DMS153 (cell line): ENCODE measurements around the gene EIF3L.
A peak's percentile ranks its signal among the peaks of the same experiment; 100 is the strongest.

Experiments used
- DNase-seq: peaks from one replicate; lab custom pipeline; 2025; lab: John Stamatoyannopoulos, UW

EIF3L gene

DNA sequence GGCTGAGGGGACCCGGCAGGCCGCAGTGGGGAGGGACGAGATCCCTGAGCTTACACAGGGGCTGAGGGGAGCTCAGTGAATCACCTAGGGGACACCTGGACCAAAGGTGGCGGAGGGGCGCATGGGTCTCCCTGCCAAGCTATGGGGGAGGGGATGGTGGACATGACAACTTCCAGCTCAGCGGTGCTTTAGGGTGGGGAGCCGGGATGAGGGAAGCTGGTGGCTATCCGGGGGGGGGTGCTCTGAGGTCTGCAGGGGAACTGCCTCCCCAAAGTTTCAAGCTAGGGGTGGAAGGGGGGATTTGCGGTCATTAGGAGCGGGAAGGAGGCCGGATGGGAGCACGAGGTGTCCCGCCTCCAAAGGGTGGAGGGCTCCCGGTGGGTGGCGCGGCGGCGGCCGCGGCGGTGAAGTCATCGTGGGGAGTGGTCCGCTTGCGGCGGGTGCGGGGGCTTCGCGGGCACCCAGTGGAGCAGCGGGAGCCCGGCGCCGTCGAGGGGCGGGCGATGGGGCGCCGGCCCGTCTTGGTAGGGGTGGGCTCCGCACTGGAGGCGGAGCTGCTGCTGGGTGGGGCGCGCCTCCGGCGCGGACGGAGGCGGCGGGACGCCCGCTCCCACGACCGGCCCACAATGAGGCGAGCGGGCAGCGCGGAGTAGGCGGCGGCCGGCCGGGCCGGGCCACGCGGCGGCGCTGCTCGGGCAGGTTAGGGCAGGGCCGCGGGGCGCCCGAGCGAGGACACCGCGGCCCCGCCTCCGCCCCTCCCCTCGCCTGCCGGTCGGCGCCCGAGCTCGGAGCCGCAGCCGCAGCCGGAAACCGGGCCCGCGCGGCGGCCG lies 56.5 kb downstream of the EIF3L start, which contains the start of gene MICALL1:
Gene MICALL1, plus strand, starts transcription at position 764 of the 830 bp plus-strand sequence. CDS start 126 bp downstream, outside the sequence.
- DNase-seq, result peak; percentile 4

DNA sequence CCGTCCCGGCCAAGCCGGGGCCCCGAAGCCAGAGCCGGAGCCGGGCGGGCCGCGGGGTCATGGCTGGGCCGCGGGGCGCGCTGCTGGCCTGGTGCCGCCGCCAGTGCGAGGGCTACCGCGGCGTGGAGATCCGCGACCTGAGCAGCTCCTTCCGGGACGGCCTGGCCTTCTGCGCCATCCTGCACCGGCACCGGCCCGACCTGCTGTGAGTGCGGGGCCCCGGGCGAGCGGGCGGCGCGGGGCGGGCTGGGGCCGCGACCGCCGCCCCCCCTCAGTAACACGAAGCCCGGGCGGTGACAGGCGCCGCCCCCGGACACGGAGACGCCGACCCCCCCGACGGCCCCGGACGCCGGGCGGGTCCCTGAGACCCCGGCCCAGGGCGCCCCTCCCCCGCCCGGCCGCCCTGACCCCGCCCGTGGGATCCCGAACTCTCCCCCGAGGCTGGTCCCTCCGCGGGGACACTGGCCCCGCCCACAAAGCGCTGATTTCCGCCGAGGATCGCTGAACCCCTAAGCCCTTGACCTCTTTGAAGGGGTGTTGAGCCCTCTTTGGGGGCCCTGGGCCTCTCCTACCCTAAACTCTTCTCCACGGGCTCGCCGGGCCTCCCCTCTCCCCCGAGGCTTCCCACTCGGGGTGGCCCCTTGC lies 57.3 kb downstream of the EIF3L start:
- DNase-seq, result no peak

DNA sequence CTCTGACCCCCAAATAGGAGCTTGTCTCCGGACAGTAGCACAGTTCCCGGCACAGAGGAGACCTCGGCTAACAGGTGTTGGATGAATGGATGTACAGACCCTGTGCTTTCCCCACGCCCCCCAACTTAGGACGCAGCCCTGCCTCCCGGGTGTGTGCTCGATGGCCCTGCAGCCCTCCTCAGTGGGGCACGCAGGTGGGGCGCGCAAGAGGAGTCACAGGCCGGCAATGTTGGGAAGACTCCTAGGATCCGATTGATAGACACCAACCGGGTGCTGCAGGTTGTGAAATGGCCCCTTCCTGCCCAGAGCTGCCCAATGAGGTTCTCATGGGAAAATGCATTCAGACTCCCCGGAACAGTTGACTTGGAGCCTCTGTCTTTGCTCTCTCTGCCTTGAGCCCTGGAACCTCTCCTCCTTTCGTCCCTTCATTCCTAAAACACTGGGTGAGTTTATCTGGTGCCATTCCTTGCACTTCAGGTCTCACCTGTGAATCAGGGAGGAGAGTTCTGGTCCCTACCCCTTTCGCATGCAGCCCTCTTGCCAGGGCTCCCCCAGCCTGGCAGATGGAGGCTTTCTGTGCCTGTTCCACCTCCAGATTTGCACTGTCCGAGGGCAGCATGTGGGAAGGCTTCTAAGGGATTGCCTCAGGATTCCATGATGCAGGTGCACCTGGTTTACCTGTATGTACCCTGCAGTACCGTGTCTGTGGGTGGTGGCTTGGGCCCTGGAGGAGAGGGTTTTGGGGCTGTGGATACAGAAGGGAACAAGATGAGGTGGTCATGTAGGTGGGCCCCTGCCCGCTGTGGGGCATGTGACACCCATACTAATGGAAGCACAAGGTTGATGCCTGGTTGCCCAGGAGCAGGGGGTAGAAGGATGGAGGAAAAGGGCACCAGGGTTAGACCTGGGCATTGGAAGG lies 58.1 kb downstream of the EIF3L start:
- DNase-seq, result no peak

DNA sequence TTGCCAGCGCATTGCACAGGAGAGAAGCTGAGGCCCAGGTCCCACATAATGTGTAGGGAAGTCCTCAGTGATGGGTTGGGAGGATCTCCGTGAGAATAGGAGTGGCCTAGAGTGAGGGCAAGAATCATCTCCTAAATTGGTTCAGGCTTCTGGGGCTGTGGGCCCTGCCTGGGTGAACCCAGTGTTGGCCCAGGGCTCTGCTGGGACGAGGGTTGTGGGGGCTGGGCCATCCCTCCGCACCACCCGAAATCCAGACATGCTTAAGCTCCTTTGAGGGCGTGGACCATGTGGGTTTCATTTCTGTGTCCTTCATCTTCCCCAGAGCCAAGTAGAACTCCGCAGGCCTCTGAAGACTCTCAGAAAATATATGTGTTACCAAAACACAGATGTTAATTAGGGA lies 60.5 kb downstream of the EIF3L start:
- DNase-seq, result no peak

DNA sequence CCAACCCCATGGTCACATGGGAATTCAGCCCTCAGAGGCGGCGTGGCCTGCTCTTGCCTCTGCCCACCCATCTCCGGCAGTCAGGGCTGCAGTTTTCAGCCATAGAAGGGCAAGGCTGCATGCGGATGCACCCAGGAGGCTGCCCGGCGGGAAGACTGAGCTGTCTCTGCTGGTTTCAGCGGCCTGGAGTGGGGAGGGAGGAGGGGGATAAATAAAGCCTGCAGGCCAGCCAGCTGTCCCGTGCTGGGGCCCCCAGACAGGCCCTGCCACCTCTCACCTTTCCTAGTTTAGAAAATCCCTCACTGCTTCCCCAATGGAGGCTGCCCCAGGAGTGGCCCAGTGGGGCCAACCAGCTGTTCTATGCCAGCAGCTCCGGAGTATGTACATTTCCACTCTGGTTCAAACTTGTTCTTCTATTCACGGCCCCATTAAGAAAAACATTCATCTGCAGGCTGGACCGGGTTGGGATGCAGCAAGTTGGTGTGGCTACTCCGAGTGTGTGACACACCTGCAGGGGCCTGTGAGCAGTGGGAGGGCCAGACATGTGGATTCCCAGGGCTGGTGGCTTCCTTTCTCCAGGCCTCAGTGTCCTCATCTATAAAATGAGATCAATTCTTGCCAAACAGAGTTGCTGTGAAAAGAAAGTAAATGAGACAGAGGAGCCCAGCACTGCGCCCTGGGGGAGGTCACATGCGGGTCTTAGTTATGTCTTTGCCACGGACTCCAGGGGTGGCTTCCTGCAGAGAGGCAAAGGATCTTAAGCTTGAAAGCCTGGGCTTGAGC lies 61.9 kb downstream of the EIF3L start:
- DNase-seq, result no peak

DNA sequence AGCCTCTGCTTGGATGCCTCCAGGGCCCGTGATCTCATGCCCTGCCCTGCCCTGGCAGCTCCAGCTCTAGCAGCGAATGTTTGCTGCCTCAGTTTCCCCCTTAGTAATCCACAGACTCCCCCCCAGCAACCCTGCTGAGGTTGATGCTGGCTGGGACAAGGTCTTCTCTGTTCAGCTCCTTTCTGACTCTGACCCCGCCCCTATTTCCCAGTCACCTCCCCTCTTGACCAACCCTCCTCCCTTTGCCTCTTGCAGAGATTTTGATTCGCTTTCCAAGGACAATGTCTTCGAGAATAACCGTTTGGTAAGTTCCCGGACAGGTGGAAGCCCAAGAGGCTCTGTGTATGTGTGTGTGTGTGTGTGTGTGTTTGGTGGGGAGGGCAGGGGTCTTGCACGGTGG lies 62.5 kb downstream of the EIF3L start:
- no peak for DNase-seq

DNA sequence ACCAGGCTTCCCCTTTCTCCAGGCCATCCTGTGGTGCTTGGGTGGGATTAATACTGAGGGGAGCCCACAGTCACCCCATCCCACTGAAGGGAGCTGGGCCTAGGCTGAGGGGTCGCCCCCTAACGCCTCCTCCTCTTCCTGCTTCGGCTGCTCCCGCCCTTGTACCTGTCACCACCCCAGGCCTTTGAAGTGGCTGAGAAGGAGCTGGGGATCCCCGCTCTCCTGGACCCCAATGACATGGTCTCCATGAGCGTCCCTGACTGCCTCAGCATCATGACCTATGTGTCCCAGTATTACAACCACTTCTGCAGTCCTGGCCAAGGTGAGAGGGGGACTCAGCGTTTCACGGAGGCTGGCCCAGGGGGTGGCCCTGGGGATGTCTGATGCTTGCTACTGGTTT lies 63.0 kb downstream of the EIF3L start:
- no peak for DNase-seq

DNA sequence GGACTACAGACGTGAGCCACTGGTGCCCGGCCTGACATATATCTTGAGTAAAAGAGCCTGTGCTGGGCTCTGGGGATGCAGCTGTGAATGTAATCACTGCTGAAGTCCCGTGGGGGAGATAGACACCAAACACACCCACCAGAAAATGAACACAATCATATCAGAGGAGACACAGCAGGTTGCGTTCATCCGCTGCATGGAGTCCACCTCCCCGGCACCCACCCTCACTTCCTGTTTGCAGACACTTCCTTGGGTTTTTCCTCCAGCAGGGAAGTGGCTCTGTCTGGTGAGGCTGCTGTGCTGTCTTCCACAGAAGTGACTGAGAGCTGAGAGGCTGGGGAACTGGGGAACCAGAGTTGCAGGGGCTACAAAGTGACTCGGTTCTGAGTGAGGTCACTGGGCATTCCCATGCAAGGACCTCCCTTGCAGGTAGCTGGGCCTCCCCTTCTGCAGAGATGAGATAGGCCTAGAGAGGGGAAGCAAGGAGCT lies 64.1 kb downstream of the EIF3L start:
- no peak for DNase-seq

DNA sequence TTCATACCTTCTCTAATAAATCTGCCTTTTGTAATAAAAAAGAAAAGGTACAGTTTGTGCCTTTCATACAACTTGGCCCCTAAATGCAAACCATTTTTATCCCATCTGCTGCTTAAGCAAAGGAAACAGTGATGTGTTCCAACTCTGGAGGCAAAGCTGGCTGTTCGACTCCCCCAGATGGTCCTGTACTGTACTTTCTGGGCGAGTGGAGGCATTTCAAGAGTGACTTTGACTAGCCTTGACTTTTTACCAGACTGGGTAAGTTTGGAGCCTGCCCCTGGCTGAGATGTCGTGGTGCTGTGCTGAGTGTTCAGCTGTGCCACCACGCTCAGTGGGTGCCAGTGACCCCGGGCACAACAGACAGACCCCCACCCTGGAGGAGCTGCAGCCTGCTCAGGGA lies 67.1 kb downstream of the EIF3L start:
- DNase-seq, result no peak

DNA sequence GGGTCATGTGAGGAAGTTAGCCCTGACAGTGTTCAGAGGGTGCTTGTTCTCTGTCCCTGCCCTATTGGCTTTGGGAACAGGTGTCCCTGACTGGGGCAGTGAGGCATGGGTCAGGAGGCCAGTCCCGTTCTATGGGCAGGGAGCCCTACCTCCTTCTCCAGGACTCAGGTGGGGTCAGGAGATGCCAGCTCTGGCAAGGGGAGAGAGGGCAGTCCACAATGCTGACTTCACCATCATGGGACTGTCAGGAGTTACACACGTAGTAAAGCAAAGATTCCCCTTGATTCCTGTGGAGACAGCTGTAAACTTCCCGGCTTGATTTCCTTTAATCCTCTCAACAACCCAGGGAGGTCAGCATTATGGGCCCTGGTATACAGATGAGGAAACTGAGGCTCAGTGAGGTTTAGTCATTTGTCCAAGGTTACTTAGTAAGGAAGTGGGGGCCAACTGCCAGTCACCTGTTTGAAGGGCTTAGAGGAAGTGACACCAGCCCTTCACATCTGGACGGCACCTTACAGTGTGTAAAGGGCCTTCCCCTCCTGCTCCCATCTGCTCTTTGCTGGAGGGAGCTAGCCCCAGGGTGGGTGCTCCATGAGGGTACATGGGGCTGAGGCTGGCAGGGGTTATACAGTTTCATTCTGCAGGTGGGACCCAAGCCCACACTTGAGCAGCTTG lies 68.8 kb downstream of the EIF3L start:
- DNase-seq, result no peak

DNA sequence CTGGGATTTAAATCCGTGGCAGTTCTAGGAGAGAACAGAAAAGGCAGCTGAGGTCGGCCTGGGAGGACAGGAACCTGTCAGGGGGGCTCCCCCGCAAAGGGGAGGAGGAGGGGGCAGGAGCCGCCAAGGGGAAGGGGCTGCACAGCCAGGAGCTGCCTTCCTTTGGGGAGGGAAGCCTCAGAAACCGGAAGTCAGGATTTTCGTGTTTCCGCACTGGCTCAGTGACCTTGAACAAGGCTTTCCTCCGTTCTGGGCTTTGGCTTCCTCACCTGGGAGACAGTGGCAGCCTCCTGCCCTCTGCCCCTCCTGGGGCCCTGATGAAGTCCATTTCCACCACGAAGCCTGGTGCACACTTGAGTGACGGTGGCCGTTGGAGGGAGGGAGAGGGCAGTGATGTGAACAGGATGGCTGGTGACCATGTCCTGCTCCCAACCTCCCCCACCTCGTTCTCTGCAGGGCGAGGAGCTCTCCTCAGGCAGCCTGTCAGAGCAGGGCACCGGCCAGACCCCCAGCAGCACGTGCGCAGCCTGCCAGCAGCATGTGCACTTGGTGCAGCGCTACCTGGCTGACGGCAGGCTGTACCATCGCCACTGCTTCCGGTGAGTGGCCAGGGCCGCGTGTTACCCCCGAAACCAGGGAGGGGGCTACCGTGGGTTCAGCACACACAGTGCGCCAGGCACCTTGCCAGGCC lies 69.5 kb downstream of the EIF3L start:
- no peak for DNase-seq

DNA sequence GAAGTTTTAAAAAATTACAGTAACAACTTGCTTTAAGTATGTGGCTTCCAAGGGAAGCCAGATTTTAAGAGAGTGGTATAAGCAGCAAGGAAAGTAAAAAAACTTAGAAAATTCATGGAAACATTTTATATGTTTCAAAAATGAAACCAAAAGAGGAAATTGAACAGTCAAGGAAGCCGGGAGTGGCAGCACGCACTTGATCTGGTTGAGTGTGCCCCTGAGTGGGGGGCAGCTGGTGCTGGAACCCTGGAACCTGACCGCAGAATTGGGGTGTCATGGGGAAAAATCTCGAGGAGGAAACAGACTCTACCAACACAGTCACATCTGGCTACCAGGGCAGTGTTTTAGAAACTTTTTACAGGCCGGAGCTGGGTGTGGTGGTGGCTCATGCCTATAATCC lies 70.9 kb downstream of the EIF3L start:
- no peak for DNase-seq

DNA sequence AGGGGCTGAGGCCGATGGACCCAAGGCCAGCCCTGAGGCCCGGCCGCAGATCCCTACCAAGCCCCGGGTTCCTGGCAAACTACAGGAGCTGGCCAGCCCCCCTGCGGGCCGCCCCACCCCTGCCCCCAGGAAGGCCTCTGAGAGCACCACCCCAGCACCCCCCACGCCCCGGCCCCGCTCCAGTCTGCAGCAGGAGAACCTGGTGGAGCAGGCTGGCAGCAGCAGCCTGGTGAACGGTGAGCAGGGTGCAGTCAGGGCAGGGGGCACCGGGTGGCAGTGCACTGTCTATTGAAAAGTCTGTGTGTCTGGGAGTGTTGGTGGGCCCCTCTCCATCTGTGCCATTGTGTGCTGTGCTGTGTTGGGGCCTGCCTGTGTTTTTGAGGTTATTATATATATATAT lies 73.0 kb downstream of the EIF3L start:
- no peak for DNase-seq

DNA sequence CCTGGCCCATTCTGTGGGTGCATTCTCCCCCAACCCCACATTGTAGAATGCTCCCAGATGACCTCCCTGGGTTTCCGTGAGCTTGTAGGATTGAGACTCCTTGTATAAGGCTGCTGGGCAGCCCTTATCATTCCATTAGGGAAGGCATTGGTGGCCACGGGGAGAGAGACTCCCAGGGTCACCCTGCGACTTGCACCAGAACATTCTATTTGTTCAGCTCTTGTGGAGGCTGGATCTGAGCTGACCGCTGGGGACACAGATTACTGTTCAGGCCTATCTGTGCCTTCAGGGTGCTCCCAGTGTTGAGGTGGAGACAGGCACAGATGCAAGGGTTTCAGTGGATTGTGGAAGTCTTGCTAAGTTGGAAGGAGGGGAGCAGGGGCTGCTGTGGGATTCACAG lies 74.7 kb downstream of the EIF3L start:
- no peak for DNase-seq

DNA sequence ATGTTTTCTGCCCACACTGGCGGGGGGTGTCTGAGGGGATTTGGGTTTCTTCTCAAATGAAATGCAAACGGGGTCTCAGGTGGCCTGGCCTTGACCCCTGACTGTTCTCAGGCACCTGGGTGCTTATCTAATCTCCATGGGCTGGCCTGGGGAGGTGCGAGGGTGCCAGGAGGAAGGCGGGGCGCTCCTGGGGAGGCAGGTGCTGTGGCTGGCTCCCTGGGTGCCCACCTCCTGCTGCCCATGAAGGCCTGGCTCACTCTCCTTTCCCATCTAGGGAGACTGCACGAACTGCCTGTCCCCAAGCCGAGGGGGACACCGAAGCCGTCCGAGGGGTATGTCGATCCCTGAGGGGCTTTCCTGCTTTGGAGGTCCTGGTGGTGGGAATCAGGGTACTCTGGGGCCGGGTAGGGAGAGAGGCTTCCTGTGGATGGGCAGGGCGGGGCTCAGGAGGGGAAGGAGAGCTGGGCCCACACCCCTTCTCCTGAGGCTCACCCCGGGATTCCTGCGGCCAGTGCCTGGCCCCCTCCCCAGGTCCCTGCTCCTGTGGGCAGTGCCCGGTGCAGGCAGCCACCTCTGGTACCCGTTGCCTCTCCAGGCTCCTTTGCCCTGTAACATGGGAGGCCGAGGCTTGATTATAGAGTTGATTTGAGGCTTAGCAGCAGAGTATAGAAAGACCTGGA lies 75.3 kb downstream of the EIF3L start:
- DNase-seq, result no peak

DNA sequence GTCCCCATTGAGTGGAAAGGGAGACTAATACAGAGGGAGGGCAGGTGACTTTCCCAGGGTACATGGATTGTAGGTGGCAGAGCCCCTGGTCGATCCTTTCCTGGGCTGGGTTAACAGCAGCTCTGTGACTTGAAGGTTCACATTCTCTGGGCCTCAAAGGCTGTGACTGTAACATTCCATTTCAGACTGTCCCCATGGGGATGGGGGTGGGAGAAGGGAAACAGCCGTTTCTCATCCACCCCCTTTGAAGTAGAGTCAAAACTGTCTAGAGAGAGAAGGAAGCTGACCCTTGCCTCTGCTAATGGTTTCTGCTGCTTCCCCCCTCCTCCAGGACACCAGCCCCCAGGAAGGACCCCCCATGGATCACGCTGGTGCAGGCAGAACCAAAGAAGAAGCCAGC lies 76.1 kb downstream of the EIF3L start:
- DNase-seq, result no peak

DNA sequence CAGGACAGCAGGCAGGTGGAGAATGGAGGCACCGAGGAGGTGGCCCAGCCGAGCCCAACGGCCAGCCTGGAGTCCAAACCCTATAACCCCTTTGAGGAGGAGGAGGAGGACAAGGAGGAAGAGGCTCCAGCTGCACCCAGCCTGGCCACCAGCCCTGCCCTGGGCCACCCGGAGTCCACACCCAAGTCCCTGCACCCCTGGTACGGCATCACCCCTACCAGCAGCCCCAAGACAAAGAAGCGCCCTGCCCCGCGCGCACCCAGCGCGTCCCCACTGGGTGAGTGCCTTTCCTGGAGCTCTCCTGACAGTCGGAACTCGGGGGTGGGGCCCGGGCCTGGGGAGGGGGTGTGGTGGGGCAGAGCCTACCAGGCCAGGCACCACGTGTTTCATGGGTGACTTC lies 76.5 kb downstream of the EIF3L start:
- DNase-seq, result no peak

DNA sequence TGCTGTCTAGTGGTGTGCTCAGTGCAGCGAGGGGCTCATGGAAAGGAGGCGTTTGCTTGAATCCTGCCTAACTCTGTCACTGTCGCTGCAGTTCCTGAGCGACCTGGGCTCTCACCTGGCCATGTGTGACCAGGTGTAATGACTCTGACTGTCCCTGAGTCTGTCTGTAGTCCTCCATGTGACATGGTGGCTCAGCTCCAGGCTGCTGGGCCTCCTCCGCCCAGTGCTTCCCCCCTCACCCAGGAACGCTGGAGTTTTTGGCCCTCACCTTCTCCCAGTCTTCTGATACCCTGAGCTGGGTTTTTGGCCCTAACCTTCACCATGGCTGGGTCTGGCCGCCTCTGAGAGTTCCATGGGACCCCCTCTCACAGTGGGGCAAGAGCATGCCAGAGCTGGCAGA lies 77.1 kb downstream of the EIF3L start:
- DNase-seq, result no peak

DNA sequence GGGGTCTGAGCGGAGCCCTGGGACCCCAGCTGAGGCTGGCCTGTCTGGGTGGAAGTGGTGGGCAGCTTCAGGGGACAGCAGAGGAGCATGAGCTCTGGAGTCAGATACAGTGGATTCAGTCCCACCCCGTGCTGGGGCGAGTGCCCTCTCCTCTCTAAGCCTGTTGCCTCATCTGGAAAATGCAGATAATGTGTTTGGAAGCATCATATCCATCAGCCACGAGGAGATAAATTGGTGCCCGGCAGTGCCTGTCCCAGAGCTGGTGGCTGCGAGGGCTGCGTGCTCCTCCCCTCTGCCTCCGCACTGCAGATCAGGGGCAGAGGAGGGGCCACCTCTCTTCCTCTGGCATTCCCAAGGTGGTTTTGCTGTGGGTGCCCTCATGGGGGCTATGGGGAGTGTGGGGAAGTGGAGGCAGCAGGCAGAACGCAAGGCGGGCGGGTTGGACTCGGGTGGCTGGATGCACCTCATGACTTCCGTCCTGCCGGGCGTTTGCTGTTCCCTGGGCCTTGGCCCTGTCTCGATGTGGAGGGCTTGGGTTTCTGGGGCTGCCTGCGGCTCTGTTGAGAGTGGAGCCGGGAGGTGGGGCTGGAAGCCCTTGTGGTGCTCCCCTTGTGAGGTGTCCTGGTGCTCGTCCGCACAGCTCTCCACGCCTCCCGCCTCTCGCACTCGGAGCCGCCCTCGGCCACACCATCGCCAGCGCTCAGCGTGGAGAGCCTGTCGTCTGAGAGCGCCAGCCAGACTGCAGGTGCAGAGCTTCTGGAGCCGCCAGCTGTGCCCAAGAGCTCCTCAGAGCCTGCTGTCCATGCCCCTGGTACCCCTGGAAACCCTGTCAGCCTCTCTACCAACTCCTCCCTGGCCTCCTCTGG lies 77.8 kb downstream of the EIF3L start:
- DNase-seq, result no peak
